DOHH2 (cell line): ENCODE results near the gene MRPL44.

Source experiments
- EZH2phosphoT487 ChIP-seq: fragments of 200-600 bp; sonication (generic); IDR thresholded peaks from 2 replicates; pipeline ENCODE4 v1.6.1; 2017; ENCODE audit warnings: borderline replicate concordance, mild to moderate bottlenecking, antibody characterized with exemption, low read length, moderate library complexity, mixed read lengths
- TF ChIP-seq, protein P1 (sequence below): fragments of 200-600 bp; sonication (generic); IDR thresholded peaks from one replicate; pipeline ENCODE4 v1.5.1; 2014; ENCODE audit warnings: antibody characterized with exemption, mild to moderate bottlenecking, low read depth, low read length; ENCODE audit not compliant: poor library complexity, severe bottlenecking

DNA sequence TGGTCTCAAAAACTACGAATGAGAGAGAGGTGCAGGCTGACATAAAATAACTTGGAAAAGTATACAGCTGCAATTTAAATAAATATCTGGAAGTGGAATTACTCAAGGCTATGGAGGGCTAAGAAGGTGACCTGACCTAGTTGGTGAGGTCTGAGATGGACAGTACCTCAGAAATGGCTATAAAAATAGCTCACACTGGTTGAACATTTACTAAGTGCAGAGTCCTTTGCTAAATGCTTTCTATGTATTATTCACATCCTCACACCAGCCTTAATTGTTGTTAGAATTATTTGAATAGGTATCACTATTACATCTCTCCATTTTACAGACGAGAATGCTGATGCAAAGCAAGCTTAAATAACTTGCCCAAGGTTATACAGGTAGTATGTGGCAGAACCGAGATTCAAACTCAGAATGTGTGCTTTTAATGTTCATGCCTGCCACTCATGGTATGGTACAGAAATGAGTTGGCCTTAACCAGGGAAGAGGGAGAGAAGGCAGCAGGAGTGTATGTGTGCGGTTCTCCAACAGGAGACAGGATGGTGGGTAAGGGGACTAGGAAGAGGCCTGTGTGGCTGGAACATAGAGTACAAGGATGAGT lies 37.4 kb downstream of the MRPL44 start:
- TF ChIP-seq, protein P1, sequence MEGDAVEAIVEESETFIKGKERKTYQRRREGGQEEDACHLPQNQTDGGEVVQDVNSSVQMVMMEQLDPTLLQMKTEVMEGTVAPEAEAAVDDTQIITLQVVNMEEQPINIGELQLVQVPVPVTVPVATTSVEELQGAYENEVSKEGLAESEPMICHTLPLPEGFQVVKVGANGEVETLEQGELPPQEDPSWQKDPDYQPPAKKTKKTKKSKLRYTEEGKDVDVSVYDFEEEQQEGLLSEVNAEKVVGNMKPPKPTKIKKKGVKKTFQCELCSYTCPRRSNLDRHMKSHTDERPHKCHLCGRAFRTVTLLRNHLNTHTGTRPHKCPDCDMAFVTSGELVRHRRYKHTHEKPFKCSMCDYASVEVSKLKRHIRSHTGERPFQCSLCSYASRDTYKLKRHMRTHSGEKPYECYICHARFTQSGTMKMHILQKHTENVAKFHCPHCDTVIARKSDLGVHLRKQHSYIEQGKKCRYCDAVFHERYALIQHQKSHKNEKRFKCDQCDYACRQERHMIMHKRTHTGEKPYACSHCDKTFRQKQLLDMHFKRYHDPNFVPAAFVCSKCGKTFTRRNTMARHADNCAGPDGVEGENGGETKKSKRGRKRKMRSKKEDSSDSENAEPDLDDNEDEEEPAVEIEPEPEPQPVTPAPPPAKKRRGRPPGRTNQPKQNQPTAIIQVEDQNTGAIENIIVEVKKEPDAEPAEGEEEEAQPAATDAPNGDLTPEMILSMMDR = no peak
- no peak for TF ChIP-seq EZH2phosphoT487
